HG02840 (cell line): ENCODE measurements around the gene MICAL1.

ENCODE experiments used
- ATAC-seq: cut with Tn5 transposase; IDR thresholded peaks from one replicate; pipeline ENCODE4 v1.9.1; 2021; ENCODE audit warnings: mild to moderate bottlenecking, moderate library complexity, moderate number of reproducible peaks; ENCODE audit not compliant: unreplicated experiment, low FRiP score

Gene MICAL1, protein sequence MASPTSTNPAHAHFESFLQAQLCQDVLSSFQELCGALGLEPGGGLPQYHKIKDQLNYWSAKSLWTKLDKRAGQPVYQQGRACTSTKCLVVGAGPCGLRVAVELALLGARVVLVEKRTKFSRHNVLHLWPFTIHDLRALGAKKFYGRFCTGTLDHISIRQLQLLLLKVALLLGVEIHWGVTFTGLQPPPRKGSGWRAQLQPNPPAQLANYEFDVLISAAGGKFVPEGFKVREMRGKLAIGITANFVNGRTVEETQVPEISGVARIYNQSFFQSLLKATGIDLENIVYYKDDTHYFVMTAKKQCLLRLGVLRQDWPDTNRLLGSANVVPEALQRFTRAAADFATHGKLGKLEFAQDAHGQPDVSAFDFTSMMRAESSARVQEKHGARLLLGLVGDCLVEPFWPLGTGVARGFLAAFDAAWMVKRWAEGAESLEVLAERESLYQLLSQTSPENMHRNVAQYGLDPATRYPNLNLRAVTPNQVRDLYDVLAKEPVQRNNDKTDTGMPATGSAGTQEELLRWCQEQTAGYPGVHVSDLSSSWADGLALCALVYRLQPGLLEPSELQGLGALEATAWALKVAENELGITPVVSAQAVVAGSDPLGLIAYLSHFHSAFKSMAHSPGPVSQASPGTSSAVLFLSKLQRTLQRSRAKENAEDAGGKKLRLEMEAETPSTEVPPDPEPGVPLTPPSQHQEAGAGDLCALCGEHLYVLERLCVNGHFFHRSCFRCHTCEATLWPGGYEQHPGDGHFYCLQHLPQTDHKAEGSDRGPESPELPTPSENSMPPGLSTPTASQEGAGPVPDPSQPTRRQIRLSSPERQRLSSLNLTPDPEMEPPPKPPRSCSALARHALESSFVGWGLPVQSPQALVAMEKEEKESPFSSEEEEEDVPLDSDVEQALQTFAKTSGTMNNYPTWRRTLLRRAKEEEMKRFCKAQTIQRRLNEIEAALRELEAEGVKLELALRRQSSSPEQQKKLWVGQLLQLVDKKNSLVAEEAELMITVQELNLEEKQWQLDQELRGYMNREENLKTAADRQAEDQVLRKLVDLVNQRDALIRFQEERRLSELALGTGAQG

DNA sequence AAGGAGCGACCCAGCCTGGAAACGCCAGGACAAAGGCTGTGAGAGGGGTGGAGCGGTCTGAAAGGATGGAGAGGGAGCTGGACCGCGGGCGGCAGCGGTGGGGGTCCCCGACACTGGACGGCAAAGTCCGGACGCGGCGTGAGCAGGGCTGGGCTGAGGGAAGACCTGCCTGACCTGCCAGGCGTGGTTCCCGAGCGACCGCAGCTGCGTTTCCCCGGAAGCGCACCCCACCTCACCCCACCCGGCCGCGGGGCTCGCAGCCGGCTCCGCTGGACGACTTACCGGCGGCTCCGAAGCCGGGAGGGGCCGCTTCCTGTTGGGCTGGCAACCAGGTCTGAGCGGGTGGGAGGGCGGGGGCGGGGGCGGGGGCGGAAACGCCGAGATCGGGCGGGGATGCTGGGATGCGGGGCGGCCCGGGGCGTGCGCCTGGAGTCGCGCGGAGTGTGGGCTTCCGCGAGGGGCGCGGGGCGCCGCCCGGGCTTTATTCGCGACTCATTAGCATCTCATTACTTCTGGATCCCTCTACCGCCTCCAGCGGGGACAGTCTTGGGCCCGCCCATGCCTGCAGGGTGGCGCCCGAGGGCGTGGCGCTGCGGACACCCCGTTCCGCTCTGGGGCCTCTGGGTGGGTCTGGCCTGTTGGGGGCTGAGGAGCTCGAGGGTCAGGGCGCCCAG lies at the start of gene MICAL1:
Gene MICAL1, minus strand, starts transcription at position 336 of the 674 bp plus-strand sequence. CDS start 1,576 bp downstream, outside the sequence.
- peak; percentile 60 for ATAC-seq

DNA sequence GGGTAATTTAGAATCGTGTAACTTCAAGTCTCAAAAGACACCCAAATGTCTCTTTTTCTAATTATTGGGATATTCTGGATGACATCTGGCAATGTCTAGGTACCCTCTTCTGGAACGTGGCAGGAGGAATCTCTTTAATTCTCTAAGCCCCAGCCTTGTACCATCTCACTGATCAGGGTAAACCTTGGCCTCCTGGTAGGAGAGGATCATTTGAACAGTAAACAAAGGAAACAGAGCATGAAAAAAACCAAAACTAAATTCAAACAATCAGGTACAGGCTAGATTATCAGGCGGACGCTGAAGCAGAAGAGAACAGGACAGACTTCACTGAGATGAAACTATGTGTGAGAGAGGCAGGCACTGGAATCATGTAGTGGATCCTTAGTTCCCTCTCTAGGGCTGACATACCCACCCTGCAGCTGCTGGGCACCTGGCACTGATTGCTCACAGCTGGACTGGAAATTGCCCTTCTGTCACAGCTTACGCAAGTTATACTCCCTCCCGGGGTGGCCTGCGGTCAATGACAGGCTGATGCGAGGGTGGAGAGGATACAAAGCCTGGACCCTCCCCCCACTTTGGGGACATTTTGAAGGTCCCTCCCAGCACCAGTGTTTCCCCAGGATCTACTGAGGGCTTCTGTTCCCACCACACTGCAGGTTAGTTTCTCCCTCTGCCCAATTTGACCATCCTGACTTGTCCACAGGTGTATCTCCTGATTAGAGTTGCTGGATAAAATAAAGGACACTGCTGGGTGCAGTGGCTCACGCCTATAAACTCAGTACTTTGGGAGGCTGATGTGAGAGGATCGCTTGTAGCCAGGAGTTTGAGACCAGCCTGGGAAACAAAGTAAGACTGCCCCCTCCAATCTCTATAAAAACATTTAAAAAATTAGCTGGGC lies 48.0 kb upstream of the MICAL1 start:
- ATAC-seq: no peak

DNA sequence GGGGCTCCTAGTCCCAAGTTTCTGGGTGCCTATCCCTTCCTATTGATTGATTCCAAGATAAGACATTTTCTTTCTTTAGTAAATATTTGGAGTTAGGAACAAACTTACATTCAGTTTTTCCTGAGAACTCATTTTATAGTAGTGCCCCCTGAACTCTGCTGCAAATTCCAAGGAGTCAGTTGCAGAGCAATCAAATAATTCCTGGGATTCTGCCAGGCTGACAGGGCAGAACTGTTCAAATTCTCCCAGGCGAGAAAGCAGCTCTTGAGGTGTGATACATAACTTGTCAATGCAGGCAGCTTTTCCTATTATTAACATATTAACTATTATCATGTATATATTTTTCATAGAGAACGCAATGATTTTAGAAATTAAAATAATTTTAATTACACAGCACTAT lies 43.4 kb upstream of the MICAL1 start:
- no peak for ATAC-seq

DNA sequence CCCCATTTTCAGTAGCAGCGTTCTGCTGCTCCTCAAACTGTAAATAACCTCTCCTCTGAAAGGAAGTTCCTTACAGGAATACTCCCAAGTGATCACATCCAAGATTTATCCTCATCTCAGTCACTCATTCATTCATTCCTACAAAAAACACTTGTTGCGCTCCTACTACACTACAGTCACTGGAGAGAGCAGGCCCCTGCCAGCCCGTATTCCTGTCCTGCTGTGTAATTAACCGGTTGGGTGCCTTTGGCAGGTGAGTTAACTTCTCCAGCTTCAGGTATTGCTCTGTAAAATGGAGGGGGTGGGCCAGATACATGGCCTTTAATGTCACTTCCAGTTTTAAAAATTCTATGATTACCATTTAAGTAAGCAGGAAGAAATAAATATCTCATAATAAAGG lies 42.5 kb upstream of the MICAL1 start:
- ATAC-seq: no peak

DNA sequence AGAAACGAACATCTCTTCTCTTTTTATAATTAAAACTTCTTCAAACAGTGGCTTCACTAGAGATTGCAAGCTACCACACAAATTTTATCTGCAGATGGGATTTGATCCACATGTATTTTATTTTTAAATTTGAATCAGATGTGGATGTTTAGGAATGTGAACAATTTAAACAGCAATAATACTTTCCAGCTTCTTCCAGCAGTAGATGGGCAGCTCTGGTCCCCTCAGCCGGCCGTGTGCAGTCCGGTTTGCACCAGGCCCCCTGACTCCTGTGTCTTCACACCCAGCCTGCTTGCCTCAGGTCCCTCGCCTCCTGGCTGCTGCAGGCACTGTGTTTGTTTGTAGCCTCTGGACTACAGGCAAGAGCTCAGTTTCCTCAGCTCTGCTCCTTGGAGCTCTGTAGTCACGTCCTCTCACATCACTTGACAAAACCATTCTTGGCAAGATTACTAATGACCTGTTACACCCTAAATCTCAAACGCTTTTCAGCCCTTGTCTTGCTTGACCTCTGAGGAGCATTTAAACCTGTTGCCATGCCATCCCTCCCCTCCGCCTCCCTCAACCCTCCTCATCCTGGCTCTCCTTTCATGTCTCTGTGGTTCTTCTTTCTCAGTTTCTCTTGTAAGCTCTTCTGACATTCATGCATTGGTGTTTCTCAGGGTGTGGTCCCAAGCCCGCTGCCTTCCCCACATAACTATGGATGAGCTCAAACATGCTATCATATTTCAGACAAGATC lies 40.6 kb upstream of the MICAL1 start:
- no peak for ATAC-seq

DNA sequence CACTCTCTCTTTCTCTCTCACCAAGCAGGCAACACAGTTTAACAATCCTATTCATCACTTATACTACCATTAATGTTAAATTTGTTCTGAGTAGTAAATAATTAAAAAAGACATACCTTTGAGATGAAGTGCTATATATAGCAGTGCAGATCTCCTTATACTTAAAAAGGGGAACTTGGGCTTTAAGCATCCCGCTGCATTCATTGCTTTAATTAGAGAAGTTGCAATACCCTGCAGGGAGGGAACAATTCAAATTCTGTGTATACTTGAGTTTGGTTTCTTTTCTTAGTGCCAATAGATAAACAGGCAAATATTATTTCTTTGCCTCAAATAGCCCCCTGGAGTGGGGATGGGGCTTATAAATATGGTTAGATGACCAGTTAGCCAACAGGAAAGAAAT lies 38.3 kb upstream of the MICAL1 start:
- ATAC-seq: no peak

DNA sequence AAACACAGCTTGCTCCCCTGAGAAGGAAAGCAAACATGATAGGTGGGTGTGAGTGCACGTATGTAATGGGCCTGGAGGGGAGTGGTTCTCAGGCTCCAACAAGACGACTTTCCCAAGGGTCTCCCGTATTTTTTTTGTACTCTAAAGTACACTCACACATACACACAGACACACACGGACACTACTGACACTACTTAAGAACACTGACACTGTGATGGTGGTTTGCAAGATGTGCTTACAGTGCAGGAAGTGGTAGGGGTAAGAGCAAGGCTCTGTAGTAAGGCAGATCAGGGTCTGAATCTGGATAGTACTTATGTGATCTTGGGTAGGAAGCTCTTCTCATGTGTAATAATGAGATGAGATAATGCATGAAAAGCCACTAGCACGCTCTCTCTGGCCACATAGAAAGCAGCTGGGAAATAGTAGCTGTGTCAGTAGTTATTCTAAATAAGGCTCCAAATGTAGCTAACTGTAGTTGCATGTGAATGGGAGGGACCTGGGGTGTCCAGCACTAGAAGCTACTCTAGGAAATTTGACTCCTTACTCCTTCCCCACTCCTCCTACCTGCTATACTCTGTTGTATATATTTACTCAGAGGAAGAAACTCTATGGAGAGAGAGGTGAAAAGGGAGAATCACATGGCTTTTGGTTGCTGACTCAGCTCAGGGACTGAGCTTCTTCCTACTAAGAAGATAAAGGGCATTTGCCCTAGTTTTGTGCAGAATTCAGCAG lies 35.8 kb upstream of the MICAL1 start:
- no peak for ATAC-seq

DNA sequence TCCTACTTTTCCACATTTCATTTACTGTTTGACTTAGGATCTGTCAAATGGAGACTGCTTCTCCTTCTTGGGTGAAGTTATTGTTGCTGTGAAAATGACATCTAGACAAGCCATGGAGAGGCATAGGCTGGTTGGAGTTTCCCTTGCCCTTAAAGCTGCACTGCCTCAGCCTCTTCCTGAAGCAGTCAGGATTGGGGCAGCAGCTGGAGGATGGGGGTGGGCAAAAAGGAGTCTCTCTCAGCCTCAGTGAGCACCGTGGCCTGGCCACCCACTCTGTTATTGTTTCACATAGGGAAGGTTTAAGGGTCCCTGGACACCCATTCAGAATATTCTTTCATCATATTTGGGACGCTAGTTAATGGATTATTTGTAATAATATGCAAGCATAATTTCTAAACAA lies 35.1 kb upstream of the MICAL1 start:
- ATAC-seq: no peak

DNA sequence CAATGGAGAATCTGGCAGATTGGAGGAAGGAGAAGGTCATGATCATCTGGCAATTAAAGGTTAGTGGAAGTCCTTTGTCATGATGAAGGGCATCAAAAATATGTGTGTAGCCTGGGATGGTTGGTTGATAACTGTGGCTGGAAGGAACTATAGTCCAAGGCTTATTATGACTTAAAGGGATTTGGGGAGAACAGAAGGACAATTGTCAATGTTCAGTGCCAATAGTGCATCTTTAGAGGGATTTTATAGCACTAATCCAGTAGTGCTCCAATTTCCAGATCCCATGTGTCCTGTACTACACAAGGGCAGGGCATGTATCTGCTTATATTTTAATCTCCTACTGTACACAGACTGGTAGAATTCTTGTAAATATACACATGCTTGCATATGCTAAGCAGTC lies 32.4 kb upstream of the MICAL1 start:
- no peak for ATAC-seq

DNA sequence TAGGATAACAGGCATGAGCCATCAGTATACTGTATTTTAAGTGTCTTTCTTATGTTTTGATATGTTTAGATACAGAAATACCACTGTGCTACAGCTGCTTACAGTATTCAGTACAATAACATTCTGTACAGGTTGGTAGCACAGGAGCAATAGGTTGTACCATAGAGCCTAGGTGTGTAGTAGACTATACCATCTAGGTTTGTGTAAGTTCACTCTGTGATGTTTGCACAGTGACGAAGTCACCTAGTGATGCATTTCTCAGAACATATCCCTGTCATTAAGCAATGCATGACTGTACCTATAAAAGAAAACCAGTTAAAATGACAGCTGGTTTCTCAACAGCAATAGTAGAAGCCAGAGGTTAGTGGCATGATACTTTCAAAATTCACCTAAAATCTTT lies 30.5 kb upstream of the MICAL1 start:
- ATAC-seq: no peak

DNA sequence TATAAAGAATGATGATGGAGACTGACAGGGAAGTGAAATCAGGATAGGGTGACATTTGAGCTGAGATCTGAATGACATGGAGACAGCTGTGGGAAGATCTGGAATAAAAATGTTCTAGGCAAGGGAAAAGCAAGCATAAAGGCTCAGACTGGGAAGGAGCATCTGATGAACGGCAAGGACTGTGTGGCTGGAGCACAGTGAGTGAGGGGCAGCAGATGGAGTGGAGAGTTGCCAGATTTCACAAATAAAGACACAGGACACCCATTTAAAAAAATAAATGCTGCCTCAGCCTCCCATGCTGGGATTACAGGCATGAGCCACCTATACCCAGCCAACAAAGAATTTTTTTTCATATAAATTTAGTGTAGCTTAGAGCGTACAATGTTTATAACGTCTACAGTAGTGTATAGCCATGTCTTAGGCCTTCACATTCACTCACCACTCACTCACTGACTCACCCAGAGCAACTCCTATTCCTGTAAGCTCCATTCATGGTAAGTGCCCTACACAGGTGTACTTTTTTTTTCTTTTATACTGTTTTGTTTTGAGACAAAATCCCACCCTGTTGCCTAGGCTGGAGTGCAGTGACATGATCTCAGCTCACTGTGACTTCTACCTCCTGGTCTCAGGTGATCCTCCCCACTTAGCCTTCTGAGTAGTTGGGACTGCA lies 29.8 kb upstream of the MICAL1 start:
- no peak for ATAC-seq

DNA sequence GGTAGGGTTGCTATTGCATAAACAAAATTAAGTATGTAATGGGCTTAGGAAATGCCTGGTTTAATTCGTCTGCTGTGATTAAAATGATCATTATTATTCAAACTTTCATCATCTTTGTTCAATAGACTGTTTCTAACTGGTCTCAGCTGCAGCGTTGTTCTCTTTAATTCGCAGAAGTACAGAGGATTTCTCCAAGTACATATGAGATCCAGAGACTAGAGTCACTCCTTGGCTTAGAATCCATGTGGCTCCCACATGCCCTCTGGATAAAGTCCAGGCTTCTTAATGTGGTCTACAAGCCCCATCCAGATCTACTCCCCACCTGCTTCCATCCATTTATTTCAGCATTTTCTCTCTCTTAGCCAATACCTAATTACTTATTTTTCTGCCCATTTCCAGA lies 28.6 kb upstream of the MICAL1 start:
- ATAC-seq: no peak

DNA sequence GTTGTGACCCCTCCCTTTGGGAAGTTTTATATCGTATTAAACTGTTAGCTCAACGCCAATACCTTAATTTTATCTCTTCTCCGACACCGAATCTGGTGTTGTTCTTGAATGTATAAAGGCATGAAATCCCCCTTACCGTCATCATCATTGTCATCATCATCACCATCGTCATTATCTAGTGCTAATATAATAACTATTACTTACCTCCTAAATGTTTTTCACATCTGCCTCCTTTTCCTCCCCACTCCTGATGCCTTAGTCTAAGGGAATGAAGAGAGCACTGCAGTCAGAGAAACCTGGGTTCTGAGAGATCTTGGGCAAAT lies 28.1 kb upstream of the MICAL1 start:
- no peak for ATAC-seq

DNA sequence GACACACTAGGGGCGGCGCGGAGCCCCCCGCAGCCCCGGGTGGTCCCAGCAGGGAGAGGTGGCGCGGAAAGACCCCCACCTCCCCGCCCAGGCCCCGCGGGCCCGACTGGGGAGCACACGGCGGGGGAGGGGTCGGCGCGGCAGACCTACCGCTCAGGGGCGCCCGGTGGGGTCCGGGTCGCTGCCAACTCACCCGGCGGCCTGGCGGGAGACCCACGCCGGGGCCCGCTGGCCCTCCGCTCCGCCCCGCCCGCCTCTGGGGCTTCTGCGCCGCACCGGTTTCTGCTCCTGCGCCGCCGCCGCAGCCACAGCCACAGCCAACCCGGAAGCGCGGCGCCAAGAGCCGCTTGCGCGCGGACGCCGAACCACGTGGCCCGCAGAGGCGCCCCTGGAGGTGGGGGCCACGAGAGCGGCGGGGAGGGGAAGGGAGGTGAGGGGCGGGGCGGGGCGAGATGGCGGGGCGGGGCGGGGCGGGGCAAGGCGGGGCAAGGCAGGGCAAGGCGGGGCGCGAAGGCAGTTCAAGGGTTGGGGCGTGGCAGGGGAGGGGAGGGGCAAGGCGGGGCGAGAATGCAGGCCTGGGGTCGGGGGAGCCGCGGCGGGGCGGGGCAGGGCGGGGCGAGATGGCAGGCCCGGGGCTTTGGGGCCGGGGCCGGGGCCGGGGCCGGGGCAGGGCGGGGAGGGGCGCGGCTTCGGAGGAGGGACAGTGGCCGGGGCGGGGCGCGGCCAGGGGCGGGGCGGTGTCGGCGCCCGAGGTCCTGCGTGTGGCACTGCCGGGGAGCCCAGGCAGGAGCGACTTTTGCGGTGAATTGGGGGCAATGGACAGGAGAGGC lies 27.5 kb upstream of the MICAL1 start, which contains the start of gene ZBTB24:
Gene ZBTB24, minus strand, starts transcription at position 315 of the 830 bp plus-strand sequence. CDS start 1,193 bp downstream, outside the sequence.
- ATAC-seq: peak; percentile 80

DNA sequence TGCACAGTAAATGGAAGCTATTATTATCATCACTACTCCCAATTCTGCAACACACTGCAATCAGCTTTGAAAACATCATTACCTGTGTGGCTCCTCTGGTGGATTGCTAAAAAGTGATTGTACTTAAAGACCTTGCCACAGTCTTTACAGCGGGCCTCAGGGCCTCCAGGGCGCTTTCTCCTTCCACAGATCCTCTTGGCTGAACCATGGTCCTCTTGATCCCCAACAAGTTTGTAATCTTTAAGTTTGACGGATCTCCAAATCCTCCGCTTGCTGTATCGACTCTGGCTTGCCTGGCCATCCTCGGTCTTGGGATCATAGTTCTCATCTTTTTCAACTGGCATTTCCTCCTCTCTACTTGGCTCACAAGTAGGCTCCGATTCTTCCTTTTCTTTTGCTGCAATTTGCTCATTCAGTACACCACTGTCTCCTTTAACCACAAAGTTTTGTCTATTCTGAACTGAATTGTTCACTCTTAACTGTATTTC lies 25.5 kb upstream of the MICAL1 start:
- ATAC-seq: no peak

DNA sequence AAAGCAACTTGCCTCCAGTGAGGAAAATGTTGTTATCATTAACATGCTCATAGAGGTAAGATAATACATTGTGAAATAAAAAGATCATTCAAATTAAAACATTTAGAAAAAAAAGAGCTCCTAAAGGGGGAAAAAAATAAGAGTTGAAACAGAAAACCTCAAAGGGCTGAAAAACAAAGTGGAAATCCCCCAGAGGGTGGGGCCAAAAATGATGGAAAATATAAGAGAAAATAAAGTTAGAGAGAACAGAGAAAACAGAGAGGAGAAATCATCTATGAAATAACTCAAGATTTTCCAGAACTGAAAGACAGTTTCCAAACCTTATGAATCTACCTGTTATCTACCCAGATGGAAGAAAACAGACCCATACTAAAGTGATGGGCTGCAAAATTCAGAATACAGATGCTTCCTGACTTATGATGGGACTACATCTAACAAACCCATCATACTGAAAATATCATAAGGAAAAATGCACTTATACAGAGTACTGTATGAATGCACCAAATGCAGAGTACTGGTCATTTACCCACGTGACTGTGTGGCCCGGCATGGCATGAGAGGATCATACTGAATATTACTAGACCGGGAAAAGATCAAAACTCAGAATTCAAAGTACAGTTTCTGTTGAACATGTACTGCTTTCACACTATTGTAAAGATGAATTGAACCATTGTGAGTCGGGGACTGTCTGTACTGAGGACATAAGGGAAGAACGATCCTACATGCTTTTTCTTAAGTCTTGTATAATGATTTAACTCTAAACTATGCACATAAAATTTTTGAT lies 23.5 kb upstream of the MICAL1 start:
- no peak for ATAC-seq
